ENCODE results near the gene COA1.
A peak's percentile ranks its signal among the peaks of the same experiment; 100 is the strongest.

The COA1 gene

GRCh38 chr7:43768887-43769272 lies 39.6 kb upstream of the COA1 start:
- no peak overlapping the region for H3K4me3 ChIP-seq (replicated peaks; ENCODE audit: low read depth, low read length)
- DNase-seq (ENCODE audit: low read depth): no peak
- TF ChIP-seq CTCF (IDR thresholded peaks at IDR 0.05; ENCODE audit: low read length, missing control alignments): no peak

GRCh38 chr7:43768201-43768886 lies 39.0 kb upstream of the COA1 start:
- no peak for TF ChIP-seq CTCF (IDR thresholded peaks at IDR 0.05; ENCODE audit: low read length, missing control alignments)
- no peak overlapping the region for H3K4me3 ChIP-seq (replicated peaks; ENCODE audit: low read depth, low read length)
- DNase-seq (ENCODE audit: low read depth): no peak

GRCh38 chr7:43767311-43767710 lies 38.0 kb upstream of the COA1 start:
- TF ChIP-seq CTCF (IDR thresholded peaks at IDR 0.05; ENCODE audit: low read length, missing control alignments): no peak
- DNase-seq (ENCODE audit: low read depth): no peak
- H3K4me3 ChIP-seq (replicated peaks; ENCODE audit: low read depth, low read length): no peak overlapping the region

GRCh38 chr7:43766564-43766963 lies 37.2 kb upstream of the COA1 start:
- no peak for TF ChIP-seq CTCF (IDR thresholded peaks at IDR 0.05; ENCODE audit: low read length, missing control alignments)
- H3K4me3 ChIP-seq (replicated peaks; ENCODE audit: low read depth, low read length): no peak overlapping the region
- DNase-seq (ENCODE audit: low read depth): no peak

GRCh38 chr7:43764807-43765491 lies 35.6 kb upstream of the COA1 start:
- no peak overlapping the region for H3K4me3 ChIP-seq (replicated peaks; ENCODE audit: low read depth, low read length)
- DNase-seq (ENCODE audit: low read depth): peak; percentile 44
- no peak for TF ChIP-seq CTCF (IDR thresholded peaks at IDR 0.05; ENCODE audit: low read length, missing control alignments)

- TF ChIP-seq CTCF (IDR thresholded peaks at IDR 0.05; ENCODE audit: low read length, missing control alignments): no peak
- peak; percentile 53 for DNase-seq (ENCODE audit: low read depth)
- no peak overlapping the region for H3K4me3 ChIP-seq (replicated peaks; ENCODE audit: low read depth, low read length)
These were observed 34.9 kb upstream of the COA1 start for GRCh38 chr7:43764039-43764761.

All from fibroblast of pulmonary artery (primary cell).